Measurements from ENCODE around the gene TRPM3. TPM values are rescaled to one million over a fixed set of nuclear protein-coding genes. Genes with fewer than 3 reads are reported as not detected.

Gene TRPM3
- polyA plus RNA-seq, 2 of the 4 experiments (the other 2 are of a cell fraction) = not detected

- Histone ChIP-seq H3K9me3 (no peaks in the 10 kb centered on the region), H3K4me3 (no peak overlapping the region), H3K27ac (no peak overlapping the region), H3K4me1 (no peaks in the 10 kb centered on the region), H3K4me2 (no peak overlapping the region)
- ChIA-PET POLR2A (no interaction called here), CTCF (no interaction called here)
- ATAC-seq = no peak
- TF ChIP-seq ZNF302 (CRISPR knock-in tag; IDR thresholded peaks at IDR 0.05) (no peak), HMGXB4 (CRISPR knock-in tag; IDR thresholded peaks at IDR 0.05; ENCODE audit: borderline replicate concordance) (no peak), HOXA7 (CRISPR knock-in tag; IDR thresholded peaks at IDR 0.05) (no peak), JUNB (IDR thresholded peaks at IDR 0.05) (no peak), ESRRA (IDR thresholded peaks at IDR 0.05; ENCODE audit: borderline replicate concordance, low read length) (no peak), NPAS2 (CRISPR knock-in tag; IDR thresholded peaks at IDR 0.05; ENCODE audit: borderline replicate concordance) (no peak), RAD21 (conservative IDR thresholded peaks at IDR 0.05 in 1 of 2, IDR thresholded peaks at IDR 0.05 in 1 of 2) (no peak)
- DNase-seq (ENCODE audit: low read depth in 1 of 2, low spot score in 1 of 2) = no peak
- FAIRE-seq = no peak
- WGBS (ENCODE audit: missing lambda C conversion rate) = 7% methylated on average over 1 of the region's 1 CpG
These were observed 133.4 kb downstream of the TRPM3 start for GRCh38 chr9:70987986-70988385.

GRCh38 chr9:70986984-70987383 is 134.4 kb downstream of the TRPM3 start:
- no peak overlapping the region for H3K4me2 ChIP-seq
- H3K4me3 ChIP-seq = no peak overlapping the region
- FAIRE-seq = no peak
- ATAC-seq = no peak
- H3K4me1 ChIP-seq = no peaks in the 10 kb centered on the region
- 15% methylated on average over 2 of the region's 2 CpGs for WGBS (ENCODE audit: missing lambda C conversion rate)
- H3K27ac ChIP-seq = no peak overlapping the region
- H3K9me3 ChIP-seq = no peaks in the 10 kb centered on the region
- peak; percentile 80 for TF ChIP-seq MAFK (IDR thresholded peaks at IDR 0.05; ENCODE audit: partially characterized antibody)
- TF ChIP-seq ZFP36 (IDR thresholded peaks at IDR 0.05; ENCODE audit: borderline replicate concordance, partially characterized antibody) = no peak
- ChIA-PET CTCF (no interaction called here), POLR2A (no interaction called here)
- DNase-seq (ENCODE audit: low read depth in 1 of 2, low spot score in 1 of 2) = no peak

- no peak overlapping the region for H3K4me2 ChIP-seq
- FAIRE-seq (no peak), ATAC-seq (no peak), DNase-seq (ENCODE audit: low read depth in 1 of 2, low spot score in 1 of 2) (no peak)
- no peak overlapping the region for H3K4me3 ChIP-seq
- POLR2A ChIA-PET = no interaction called here
- no peaks in the 10 kb centered on the region for H3K4me1 ChIP-seq
- CTCF ChIA-PET = no interaction called here
- WGBS (ENCODE audit: missing lambda C conversion rate) = 0% methylated on average over 1 of the region's 1 CpG
- no peaks in the 10 kb centered on the region for H3K9me3 ChIP-seq
- no peak overlapping the region for H3K27ac ChIP-seq
- TF ChIP-seq CHD2 (IDR thresholded peaks at IDR 0.05; ENCODE audit: low read length, partially characterized antibody) (no peak), NPAS2 (CRISPR knock-in tag; IDR thresholded peaks at IDR 0.05; ENCODE audit: borderline replicate concordance) (no peak), RFX5 (IDR thresholded peaks at IDR 0.05) (no peak), ZSCAN20 (CRISPR knock-in tag; IDR thresholded peaks at IDR 0.05) (no peak), BCL3 (IDR thresholded peaks at IDR 0.05) (no peak), E2F6 (IDR thresholded peaks at IDR 0.05; ENCODE audit: borderline replicate concordance, low read depth) (no peak), CHD4 (IDR thresholded peaks at IDR 0.05; ENCODE audit: borderline replicate concordance) (no peak), NFE2L2 (conservative IDR thresholded peaks at IDR 0.05; ENCODE audit: low read length) (no peak), ZC3H11A (IDR thresholded peaks at IDR 0.05) (no peak), ESRRA (IDR thresholded peaks at IDR 0.05; ENCODE audit: borderline replicate concordance, low read length) (no peak), JUN (IDR thresholded peaks at IDR 0.05) (no peak)
These were observed 137.6 kb downstream of the TRPM3 start for GRCh38 chr9:70983723-70984295.

Measured in A549 (cell line).